ENCODE measurements around the gene QSOX2. TPM values are rescaled to one million over a fixed set of nuclear protein-coding genes. Genes with fewer than 3 reads are reported as not detected.

Gene QSOX2
- polyA plus RNA-seq, 2 of the 4 experiments (the other 2 are of a cell fraction), result 22.3 to 30.2 TPM

GRCh38 chr9:136208675-136209074 is 36.9 kb downstream of the QSOX2 start (continued):
- TF ChIP-seq REST (IDR thresholded peaks at IDR 0.05), result no peak
- no peak for TF ChIP-seq MAFK (IDR thresholded peaks at IDR 0.05; ENCODE audit: partially characterized antibody)
- TF ChIP-seq KDM1A (IDR thresholded peaks at IDR 0.05; ENCODE audit: low read depth), result no peak

GRCh38 chr9:136207616-136208015 is 38.0 kb downstream of the QSOX2 start:
- ChIA-PET POLR2A (no interaction called here), CTCF (interaction anchor here (1.0 to 5.2 kb wide), 5 partner anchors 11 to 76 kb away, joined by 4 to 30 read pairs (median 4); no protein-coding TSS in a partner anchor)

GRCh38 chr9:136206602-136207275 is 38.9 kb downstream of the QSOX2 start:
- ATAC-seq (no peak), FAIRE-seq (no peak)
- POLR2A ChIA-PET, result no interaction called here

More at GRCh38 chr9:136207616-136208015, 38.0 kb downstream of the QSOX2 start:
- no peaks in the 10 kb centered on the region for H3K9me3 ChIP-seq
- no peak for TF ChIP-seq HOXA7 (CRISPR knock-in tag; IDR thresholded peaks at IDR 0.05)
- no peak for TF ChIP-seq POLR2A (IDR thresholded peaks at IDR 0.05; ENCODE audit: low read length)
- no peak for TF ChIP-seq KDM1A (IDR thresholded peaks at IDR 0.05; ENCODE audit: low read depth)
- TF ChIP-seq EHMT2 (IDR thresholded peaks at IDR 0.05; ENCODE audit: low read depth), result no peak
- TF ChIP-seq BCL3 (IDR thresholded peaks at IDR 0.05), result no peak
- TF ChIP-seq JUN (IDR thresholded peaks at IDR 0.05), result no peak
- TF ChIP-seq EP300 (IDR thresholded peaks at IDR 0.05), result no peak
- TF ChIP-seq E2F6 (IDR thresholded peaks at IDR 0.05; ENCODE audit: borderline replicate concordance, low read depth), result no peak
- no peak for TF ChIP-seq GATA3 (IDR thresholded peaks at IDR 0.05; ENCODE audit: borderline replicate concordance)
- TF ChIP-seq JUNB (IDR thresholded peaks at IDR 0.05), result no peak
- TF ChIP-seq ATOH8 (CRISPR knock-in tag; IDR thresholded peaks at IDR 0.05; ENCODE audit: low read depth), result no peak
- no peak for TF ChIP-seq BHLHE40 (IDR thresholded peaks at IDR 0.05; ENCODE audit: low read depth, low read length)
- TF ChIP-seq HEYL (CRISPR knock-in tag; IDR thresholded peaks at IDR 0.05), result no peak
- TF ChIP-seq SMC3 (IDR thresholded peaks at IDR 0.05), result no peak
- no peak overlapping the region for H3K4me2 ChIP-seq
- no peak for DNase-seq (ENCODE audit: low read depth in 1 of 2, low spot score in 1 of 2)
- FAIRE-seq, result no peak
- H3K4me1 ChIP-seq, result peaks cover 4% of the 10 kb centered on the region; the same call in 1 of the 3 replicates
- WGBS (ENCODE audit: missing lambda C conversion rate), result 79% methylated on average over 9 of the region's 9 CpGs
- ATAC-seq, result no peak
- H3K27ac ChIP-seq, result no peak overlapping the region
- no peak overlapping the region for H3K4me3 ChIP-seq

More at GRCh38 chr9:136206602-136207275, 38.9 kb downstream of the QSOX2 start:
- Histone ChIP-seq H3K27ac (no peak overlapping the region), H3K9me3 (no peaks in the 10 kb centered on the region), H3K4me1 (peaks cover 8% of the 10 kb centered on the region; the same call in 1 of the 3 replicates), H3K4me2 (no peak overlapping the region), H3K4me3 (no peak overlapping the region)
- no peak for TF ChIP-seq TP53 (CRISPR knock-in tag; IDR thresholded peaks at IDR 0.05)
- no peak for TF ChIP-seq NPAS2 (CRISPR knock-in tag; IDR thresholded peaks at IDR 0.05; ENCODE audit: borderline replicate concordance)
- no peak for TF ChIP-seq CBX2 (IDR thresholded peaks at IDR 0.05; ENCODE audit: borderline replicate concordance, low read depth)
- TF ChIP-seq MAX (IDR thresholded peaks at IDR 0.05), result no peak
- TF ChIP-seq EHF (CRISPR knock-in tag; IDR thresholded peaks at IDR 0.05), result no peak
- TF ChIP-seq HOXB5 (CRISPR knock-in tag; IDR thresholded peaks at IDR 0.05), result no peak
- no peak for TF ChIP-seq FOSL2 (IDR thresholded peaks at IDR 0.05)
- no peak for TF ChIP-seq FOSL2 (CRISPR knock-in tag; IDR thresholded peaks at IDR 0.05)
- TF ChIP-seq USF2 (IDR thresholded peaks at IDR 0.05), result no peak
- no peak for TF ChIP-seq POLR2AphosphoS2 (conservative IDR thresholded peaks at IDR 0.05; ENCODE audit: low read length)
- TF ChIP-seq ESRRA (IDR thresholded peaks at IDR 0.05; ENCODE audit: borderline replicate concordance, low read length), result no peak
- 81% methylated on average over 16 of the region's 16 CpGs for WGBS (ENCODE audit: missing lambda C conversion rate)
- CTCF ChIA-PET, result interaction anchor here (0.6 to 5.2 kb wide), 12 partner anchors 9 to 238 kb away, joined by 3 to 30 read pairs (median 5); no protein-coding TSS in a partner anchor
- no peak for DNase-seq (ENCODE audit: low read depth in 1 of 2, low spot score in 1 of 2)
